Measurements from ENCODE around the gene HTRA3.

HTRA3 gene

GRCh38 chr4:8328866-8329559 is 59.5 kb downstream of the HTRA3 start:
- peaks cover 3% of the 10 kb centered on the region for H3K27me3 ChIP-seq (replicated peaks; ENCODE audit: control insufficient read depth, insufficient read depth, low read length)
- H3K9me3 ChIP-seq (ENCODE audit: control insufficient read depth, low read length): no peaks in the 10 kb centered on the region
- no peak overlapping the region for H3K9ac ChIP-seq (ENCODE audit: low read length)
- no peaks in the 10 kb centered on the region for H3K36me3 ChIP-seq (ENCODE audit: control insufficient read depth, insufficient read depth, low read length, severe bottlenecking)
- no peak overlapping the region for H3K4me3 ChIP-seq (ENCODE audit: low read length)
- no peak for DNase-seq (ENCODE audit: low read depth)
- H3K4me1 ChIP-seq (ENCODE audit: control insufficient read depth, insufficient read depth, low read length): peaks cover 19% of the 10 kb centered on the region

- Histone ChIP-seq H3K27me3 (replicated peaks; ENCODE audit: control insufficient read depth, insufficient read depth, low read length) (peaks cover 6% of the 10 kb centered on the region), H3K36me3 (ENCODE audit: control insufficient read depth, insufficient read depth, low read length, severe bottlenecking) (no peaks in the 10 kb centered on the region), H3K4me3 (ENCODE audit: low read length) (no peak overlapping the region), H3K9me3 (ENCODE audit: control insufficient read depth, low read length) (no peaks in the 10 kb centered on the region), H3K4me1 (ENCODE audit: control insufficient read depth, insufficient read depth, low read length) (peaks cover 18% of the 10 kb centered on the region), H3K9ac (ENCODE audit: low read length) (no peak overlapping the region)
- no peak for DNase-seq (ENCODE audit: low read depth)
Measured at GRCh38 chr4:8329560-8329858, 60.0 kb downstream of the HTRA3 start.

GRCh38 chr4:8329859-8330761 is 60.6 kb downstream of the HTRA3 start:
- Histone ChIP-seq H3K9ac (ENCODE audit: low read length) (no peak overlapping the region), H3K27me3 (replicated peaks; ENCODE audit: control insufficient read depth, insufficient read depth, low read length) (peaks cover 6% of the 10 kb centered on the region), H3K4me3 (ENCODE audit: low read length) (no peak overlapping the region), H3K4me1 (ENCODE audit: control insufficient read depth, insufficient read depth, low read length) (peaks cover 12% of the 10 kb centered on the region), H3K36me3 (ENCODE audit: control insufficient read depth, insufficient read depth, low read length, severe bottlenecking) (no peaks in the 10 kb centered on the region), H3K9me3 (ENCODE audit: control insufficient read depth, low read length) (no peaks in the 10 kb centered on the region)
- no peak for DNase-seq (ENCODE audit: low read depth)

- peaks cover 7% of the 10 kb centered on the region for H3K4me1 ChIP-seq (ENCODE audit: control insufficient read depth, insufficient read depth, low read length)
- no peak overlapping the region for H3K4me3 ChIP-seq (ENCODE audit: low read length)
Measured at GRCh38 chr4:8330821-8331574, 61.4 kb downstream of the HTRA3 start.

GRCh38 chr4:8331575-8331955 is 62.0 kb downstream of the HTRA3 start:
- H3K27me3 ChIP-seq (replicated peaks; ENCODE audit: control insufficient read depth, insufficient read depth, low read length): peaks cover 6% of the 10 kb centered on the region
- no peak for DNase-seq (ENCODE audit: low read depth)
- H3K9me3 ChIP-seq (ENCODE audit: control insufficient read depth, low read length): peaks cover 13% of the 10 kb centered on the region
- H3K4me1 ChIP-seq (ENCODE audit: control insufficient read depth, insufficient read depth, low read length): peaks cover 7% of the 10 kb centered on the region
- no peaks in the 10 kb centered on the region for H3K36me3 ChIP-seq (ENCODE audit: control insufficient read depth, insufficient read depth, low read length, severe bottlenecking)
- H3K9ac ChIP-seq (ENCODE audit: low read length): no peak overlapping the region
- H3K4me3 ChIP-seq (ENCODE audit: low read length): no peak overlapping the region

More at GRCh38 chr4:8330821-8331574, 61.4 kb downstream of the HTRA3 start:
- Histone ChIP-seq H3K27me3 (replicated peaks; ENCODE audit: control insufficient read depth, insufficient read depth, low read length) (peaks cover 6% of the 10 kb centered on the region), H3K36me3 (ENCODE audit: control insufficient read depth, insufficient read depth, low read length, severe bottlenecking) (no peaks in the 10 kb centered on the region), H3K9ac (ENCODE audit: low read length) (no peak overlapping the region), H3K9me3 (ENCODE audit: control insufficient read depth, low read length) (peaks cover 7% of the 10 kb centered on the region)
- no peak for DNase-seq (ENCODE audit: low read depth)

GRCh38 chr4:8332038-8332857 is 62.7 kb downstream of the HTRA3 start:
- no peak for DNase-seq (ENCODE audit: low read depth)
- H3K9me3 ChIP-seq (ENCODE audit: control insufficient read depth, low read length): peaks cover 17% of the 10 kb centered on the region
- peaks cover 7% of the 10 kb centered on the region for H3K4me1 ChIP-seq (ENCODE audit: control insufficient read depth, insufficient read depth, low read length)
- H3K4me3 ChIP-seq (ENCODE audit: low read length): no peak overlapping the region
- H3K36me3 ChIP-seq (ENCODE audit: control insufficient read depth, insufficient read depth, low read length, severe bottlenecking): no peaks in the 10 kb centered on the region
- H3K9ac ChIP-seq (ENCODE audit: low read length): no peak overlapping the region
- H3K27me3 ChIP-seq (replicated peaks; ENCODE audit: control insufficient read depth, insufficient read depth, low read length): peaks cover 6% of the 10 kb centered on the region

GRCh38 chr4:8332891-8333331 is 63.4 kb downstream of the HTRA3 start:
- no peak overlapping the region for H3K4me3 ChIP-seq (ENCODE audit: low read length)
- H3K9ac ChIP-seq (ENCODE audit: low read length): no peak overlapping the region
- DNase-seq (ENCODE audit: low read depth): no peak
- peaks cover 7% of the 10 kb centered on the region for H3K4me1 ChIP-seq (ENCODE audit: control insufficient read depth, insufficient read depth, low read length)
- H3K36me3 ChIP-seq (ENCODE audit: control insufficient read depth, insufficient read depth, low read length, severe bottlenecking): no peaks in the 10 kb centered on the region
- peaks cover 17% of the 10 kb centered on the region for H3K9me3 ChIP-seq (ENCODE audit: control insufficient read depth, low read length)
- H3K27me3 ChIP-seq (replicated peaks; ENCODE audit: control insufficient read depth, insufficient read depth, low read length): peaks cover 6% of the 10 kb centered on the region

- Histone ChIP-seq H3K9me3 (ENCODE audit: control insufficient read depth, low read length) (peaks cover 17% of the 10 kb centered on the region), H3K4me3 (ENCODE audit: low read length) (no peak overlapping the region), H3K36me3 (ENCODE audit: control insufficient read depth, insufficient read depth, low read length, severe bottlenecking) (no peaks in the 10 kb centered on the region), H3K27me3 (replicated peaks; ENCODE audit: control insufficient read depth, insufficient read depth, low read length) (peaks cover 6% of the 10 kb centered on the region), H3K4me1 (ENCODE audit: control insufficient read depth, insufficient read depth, low read length) (peaks cover 7% of the 10 kb centered on the region), H3K9ac (ENCODE audit: low read length) (no peak overlapping the region)
- DNase-seq (ENCODE audit: low read depth): no peak
Measured at GRCh38 chr4:8333726-8334460, 64.3 kb downstream of the HTRA3 start.

- no peak for DNase-seq (ENCODE audit: low read depth)
- Histone ChIP-seq H3K9me3 (ENCODE audit: control insufficient read depth, low read length) (peaks cover 17% of the 10 kb centered on the region), H3K36me3 (ENCODE audit: control insufficient read depth, insufficient read depth, low read length, severe bottlenecking) (no peaks in the 10 kb centered on the region), H3K9ac (ENCODE audit: low read length) (no peak overlapping the region), H3K4me3 (ENCODE audit: low read length) (no peak overlapping the region), H3K27me3 (replicated peaks; ENCODE audit: control insufficient read depth, insufficient read depth, low read length) (peaks cover 6% of the 10 kb centered on the region), H3K4me1 (ENCODE audit: control insufficient read depth, insufficient read depth, low read length) (peaks cover 7% of the 10 kb centered on the region)
Measured at GRCh38 chr4:8334786-8335460, 65.4 kb downstream of the HTRA3 start.

GRCh38 chr4:8335848-8336247 is 66.3 kb downstream of the HTRA3 start:
- peaks cover 17% of the 10 kb centered on the region for H3K9me3 ChIP-seq (ENCODE audit: control insufficient read depth, low read length)
- peaks cover 6% of the 10 kb centered on the region for H3K27me3 ChIP-seq (replicated peaks; ENCODE audit: control insufficient read depth, insufficient read depth, low read length)
- DNase-seq (ENCODE audit: low read depth): no peak
- H3K36me3 ChIP-seq (ENCODE audit: control insufficient read depth, insufficient read depth, low read length, severe bottlenecking): no peaks in the 10 kb centered on the region
- H3K9ac ChIP-seq (ENCODE audit: low read length): no peak overlapping the region
- no peak overlapping the region for H3K4me3 ChIP-seq (ENCODE audit: low read length)
- H3K4me1 ChIP-seq (ENCODE audit: control insufficient read depth, insufficient read depth, low read length): peaks cover 13% of the 10 kb centered on the region
